ENCODE results near the gene PAX5.

Gene PAX5

DNA sequence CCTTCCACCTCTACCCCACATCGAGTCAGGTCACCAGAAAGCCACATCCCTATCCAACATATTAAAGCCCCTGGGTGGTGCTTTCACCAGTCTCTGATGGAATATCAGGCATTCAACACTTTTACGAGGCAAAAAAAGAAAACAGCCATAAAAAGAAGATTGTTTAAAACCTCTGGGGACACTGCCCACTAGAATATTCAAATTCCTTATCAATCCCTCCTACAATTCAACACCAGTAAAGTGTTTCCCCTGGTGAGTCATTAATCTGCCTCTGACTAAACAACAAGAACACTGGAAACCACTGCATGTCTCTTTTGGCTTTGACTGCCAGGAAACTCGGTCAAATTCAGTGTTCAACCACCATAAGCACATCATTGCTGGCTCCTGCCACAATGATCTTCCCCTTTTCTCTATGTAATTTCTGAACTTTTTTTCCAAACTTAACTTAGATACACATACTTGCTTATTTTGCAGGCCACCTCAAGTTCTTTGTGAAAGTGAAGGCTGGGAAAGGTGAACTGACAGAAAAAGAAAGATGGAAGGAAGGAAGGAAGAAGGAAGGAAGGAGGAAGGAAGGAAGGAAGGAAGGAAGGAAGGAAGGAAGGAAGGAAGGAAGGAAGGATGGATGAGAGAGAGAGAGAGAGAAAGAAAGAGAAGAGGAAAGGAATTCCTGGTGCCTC is 105.3 kb downstream of the PAX5 start:
- Histone ChIP-seq H4K20me1 (ENCODE audit: insufficient read depth, low read length) (no peaks in the 10 kb centered on the region), H3K79me2 (ENCODE audit: insufficient read depth, low read length) (no peaks in the 10 kb centered on the region), H3K9ac (ENCODE audit: low read depth, low read length) (no peak overlapping the region), H3K4me2 (ENCODE audit: insufficient read depth, low read length) (no peak overlapping the region), H3K27ac (ENCODE audit: low read length) (no peak overlapping the region), H3K36me3 (ENCODE audit: insufficient read depth, low read length) (no peaks in the 10 kb centered on the region), H3K27me3 (ENCODE audit: insufficient read depth, low read length, poor library complexity) (no peaks in the 10 kb centered on the region), H3K4me3 (ENCODE audit: low read depth in 1 of 2, low read length in 2 of 2) (no peak overlapping the region), H3K4me1 (ENCODE audit: insufficient read depth, low read length) (no peaks in the 10 kb centered on the region), H2AFZ (ENCODE audit: low read depth, low read length) (no peak overlapping the region), H3K9me3 (ENCODE audit: insufficient read depth, low read length, severe bottlenecking) (no peaks in the 10 kb centered on the region)
- TF ChIP-seq, protein P1, sequence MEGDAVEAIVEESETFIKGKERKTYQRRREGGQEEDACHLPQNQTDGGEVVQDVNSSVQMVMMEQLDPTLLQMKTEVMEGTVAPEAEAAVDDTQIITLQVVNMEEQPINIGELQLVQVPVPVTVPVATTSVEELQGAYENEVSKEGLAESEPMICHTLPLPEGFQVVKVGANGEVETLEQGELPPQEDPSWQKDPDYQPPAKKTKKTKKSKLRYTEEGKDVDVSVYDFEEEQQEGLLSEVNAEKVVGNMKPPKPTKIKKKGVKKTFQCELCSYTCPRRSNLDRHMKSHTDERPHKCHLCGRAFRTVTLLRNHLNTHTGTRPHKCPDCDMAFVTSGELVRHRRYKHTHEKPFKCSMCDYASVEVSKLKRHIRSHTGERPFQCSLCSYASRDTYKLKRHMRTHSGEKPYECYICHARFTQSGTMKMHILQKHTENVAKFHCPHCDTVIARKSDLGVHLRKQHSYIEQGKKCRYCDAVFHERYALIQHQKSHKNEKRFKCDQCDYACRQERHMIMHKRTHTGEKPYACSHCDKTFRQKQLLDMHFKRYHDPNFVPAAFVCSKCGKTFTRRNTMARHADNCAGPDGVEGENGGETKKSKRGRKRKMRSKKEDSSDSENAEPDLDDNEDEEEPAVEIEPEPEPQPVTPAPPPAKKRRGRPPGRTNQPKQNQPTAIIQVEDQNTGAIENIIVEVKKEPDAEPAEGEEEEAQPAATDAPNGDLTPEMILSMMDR (IDR thresholded peaks at IDR 0.05; ENCODE audit: borderline replicate concordance, extremely low read depth, low read length, poor library complexity, severe bottlenecking): no peak
- no peak for TF ChIP-seq EZH2 (IDR thresholded peaks at IDR 0.05; ENCODE audit: borderline replicate concordance, low read depth, low read length, severe bottlenecking)
- no peak for ATAC-seq (ENCODE audit: insufficient read depth, low read depth)
- DNase-seq: no peak

DNA sequence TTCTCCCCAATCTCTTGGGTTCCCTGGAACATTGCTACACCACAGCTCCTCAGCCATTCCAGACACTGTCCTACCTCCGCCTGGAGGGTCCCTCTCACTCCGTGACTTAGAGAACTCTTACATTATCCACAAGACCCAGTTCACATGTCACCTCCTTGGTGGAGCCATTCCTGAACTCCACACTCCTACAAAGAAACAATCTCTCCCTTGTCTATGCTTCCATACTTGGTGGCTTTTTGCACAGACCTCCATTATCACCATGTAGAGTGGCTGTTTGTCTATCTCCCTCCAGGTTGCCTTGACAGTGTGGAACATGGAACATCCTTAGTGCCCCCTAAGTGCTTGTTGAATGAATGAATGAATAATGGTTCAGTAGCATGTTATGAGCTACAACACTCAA is 105.9 kb downstream of the PAX5 start:
- Histone ChIP-seq H3K27me3 (ENCODE audit: insufficient read depth, low read length, poor library complexity) (no peaks in the 10 kb centered on the region), H3K9me3 (ENCODE audit: insufficient read depth, low read length, severe bottlenecking) (no peaks in the 10 kb centered on the region), H3K36me3 (ENCODE audit: insufficient read depth, low read length) (no peaks in the 10 kb centered on the region), H3K4me3 (ENCODE audit: low read depth in 1 of 2, low read length in 2 of 2) (no peak overlapping the region), H3K4me2 (ENCODE audit: insufficient read depth, low read length) (no peak overlapping the region), H2AFZ (ENCODE audit: low read depth, low read length) (no peak overlapping the region), H3K79me2 (ENCODE audit: insufficient read depth, low read length) (no peaks in the 10 kb centered on the region), H4K20me1 (ENCODE audit: insufficient read depth, low read length) (no peaks in the 10 kb centered on the region), H3K27ac (ENCODE audit: low read length) (no peak overlapping the region), H3K9ac (ENCODE audit: low read depth, low read length) (no peak overlapping the region), H3K4me1 (ENCODE audit: insufficient read depth, low read length) (no peaks in the 10 kb centered on the region)
- TF ChIP-seq, protein P1 (IDR thresholded peaks at IDR 0.05; ENCODE audit: borderline replicate concordance, extremely low read depth, low read length, poor library complexity, severe bottlenecking): no peak
- no peak for TF ChIP-seq EZH2 (IDR thresholded peaks at IDR 0.05; ENCODE audit: borderline replicate concordance, low read depth, low read length, severe bottlenecking)
- ATAC-seq (ENCODE audit: insufficient read depth, low read depth) (no peak), DNase-seq (no peak)

DNA sequence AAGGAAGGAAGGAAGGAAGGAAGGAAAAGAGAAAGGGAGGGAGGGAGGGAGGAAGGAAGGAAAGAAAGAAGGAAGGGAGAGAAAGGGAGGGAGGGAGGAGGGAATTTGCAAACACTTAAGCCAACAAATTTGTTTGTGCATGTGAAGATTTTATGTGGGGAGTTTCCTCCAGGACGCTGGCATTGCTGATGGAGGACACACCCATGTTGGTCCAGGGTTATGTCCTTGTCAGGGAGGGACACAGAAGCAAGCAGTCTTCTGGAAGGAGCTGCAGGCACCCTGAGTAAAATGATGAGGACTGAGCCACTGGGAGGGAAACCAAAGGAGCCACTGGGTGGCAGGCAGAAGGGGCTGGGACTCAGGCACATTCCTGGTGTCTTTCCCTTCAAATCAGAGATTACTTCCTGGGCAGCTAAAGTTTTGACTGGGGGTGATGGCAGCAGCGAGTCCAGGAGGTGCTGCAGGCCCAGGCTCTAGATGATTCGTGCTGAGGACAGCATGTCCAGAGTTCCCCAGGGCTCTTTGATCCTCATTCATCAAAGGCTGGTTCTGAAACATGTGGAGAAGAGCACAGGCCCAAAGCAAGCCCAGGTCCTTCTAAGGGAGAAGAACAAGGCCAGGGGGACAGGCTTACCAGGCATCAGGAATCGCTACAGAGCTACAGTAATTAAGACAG is 109.2 kb downstream of the PAX5 start:
- Histone ChIP-seq H3K9ac (ENCODE audit: low read depth, low read length) (no peak overlapping the region), H4K20me1 (ENCODE audit: insufficient read depth, low read length) (no peaks in the 10 kb centered on the region), H3K4me2 (ENCODE audit: insufficient read depth, low read length) (no peak overlapping the region), H3K27ac (ENCODE audit: low read length) (no peak overlapping the region), H3K36me3 (ENCODE audit: insufficient read depth, low read length) (no peaks in the 10 kb centered on the region), H3K9me3 (ENCODE audit: insufficient read depth, low read length, severe bottlenecking) (no peaks in the 10 kb centered on the region), H3K4me3 (ENCODE audit: low read depth in 1 of 2, low read length in 2 of 2) (no peak overlapping the region), H3K4me1 (ENCODE audit: insufficient read depth, low read length) (no peaks in the 10 kb centered on the region), H3K79me2 (ENCODE audit: insufficient read depth, low read length) (no peaks in the 10 kb centered on the region), H3K27me3 (ENCODE audit: insufficient read depth, low read length, poor library complexity) (no peaks in the 10 kb centered on the region), H2AFZ (ENCODE audit: low read depth, low read length) (no peak overlapping the region)
- no peak for TF ChIP-seq EZH2 (IDR thresholded peaks at IDR 0.05; ENCODE audit: borderline replicate concordance, low read depth, low read length, severe bottlenecking)
- TF ChIP-seq, protein P1 (IDR thresholded peaks at IDR 0.05; ENCODE audit: borderline replicate concordance, extremely low read depth, low read length, poor library complexity, severe bottlenecking): no peak
- no peak for DNase-seq
- ATAC-seq (ENCODE audit: insufficient read depth, low read depth): no peak
